HepG2 (cell line): Measurements from ENCODE around the gene WNT2. TPM values are rescaled to one million over a fixed set of nuclear protein-coding genes. Genes with fewer than 3 reads are reported as not detected.
A peak's percentile ranks its signal among the peaks of the same experiment; 100 is the strongest.

Source experiments
- ATAC-seq: fragments of 200-7000 bp; cut with Tn5 transposase; 3 replicates; pipeline ENCODE4 v1.9.1; 2020; ENCODE audit warnings: mild to moderate bottlenecking, moderate library complexity
- BruUV-seq: library from RNA; stranded (reverse); fragments of 400-500 nt; replicated peaks from 2 replicates; lab custom pipeline; 2021; lab: Mats Ljungman, UMichigan
- CTCF ChIA-PET: fragments of 300-600 bp; formaldehyde crosslinking; extraction: SDS; loops from one replicate; lab custom pipeline; 2021; ENCODE audit warnings: low total read pairs, inconsistent platforms, low intra/inter-chr PET ratio; lab: Yijun Ruan, JAX
- POLR2A ChIA-PET: fragments of 350-600 bp; sonication (Branson Sonifier 250); formaldehyde crosslinking; loops from one replicate; lab custom pipeline; 2020; ENCODE audit warnings: antibody characterized with exemption, inconsistent platforms; lab: Yijun Ruan, JAX
- DNase-seq: peaks from one replicate; pipeline ENCODE4 v3.0.0-alpha.2; 2015; ENCODE audit warnings: low spot score
- FAIRE-seq: peaks from 3 replicates; lab custom pipeline; 2011; peaks lifted over from hg19 to GRCh38; lab: Jason Lieb, UNC
- H2AFZ ChIP-seq: one replicate; pipeline ENCODE4 v1.6.1; 2011; ENCODE audit warnings: low read length, inconsistent platforms
- H3K27ac ChIP-seq: fragments of 300-600 bp; 3 replicates; pipeline ENCODE4 v1.8.0; 2011; ENCODE audit warnings: mixed run types, mild to moderate bottlenecking, mixed read lengths, low read length, inconsistent platforms; ENCODE audit not compliant: insufficient read depth; ENCODE audit errors: extremely low read length
- H3K27me3 ChIP-seq, 2 experiments: fragments of 200-600 bp in 1 of 2; 2 replicates in 1 of 2; 3 replicates in 1 of 2; pipeline versions ENCODE4 v1.6.0 to v1.8.0; 2011; ENCODE audit warnings: low read length in 2 of 2, mild to moderate bottlenecking in 2 of 2, moderate library complexity in 2 of 2, inconsistent platforms in 1 of 2; ENCODE audit not compliant: insufficient read depth in 2 of 2, control insufficient read depth in 1 of 2
- H3K36me3 ChIP-seq, 2 experiments: fragments of 200-600 bp in 1 of 2; replicated peaks in 1 of 2; 2 replicates in 1 of 2; 3 replicates in 1 of 2; pipeline versions ENCODE4 v1.5.1 to v1.8.0; 2011; ENCODE audit warnings: low read length in 2 of 2, inconsistent platforms in 1 of 2; ENCODE audit not compliant: insufficient read depth in 2 of 2, control insufficient read depth in 1 of 2
- H3K4me1 ChIP-seq: 2 replicates; pipeline ENCODE4 v1.5.1; 2012; ENCODE audit warnings: low read length, inconsistent platforms; ENCODE audit not compliant: insufficient read depth
- H3K4me2 ChIP-seq: 2 replicates; pipeline ENCODE4 v1.6.0; 2011; ENCODE audit warnings: low read depth, low read length, inconsistent platforms
- H3K4me3 ChIP-seq, 3 experiments: fragments of 200-600 bp in 1 of 3; sonication (generic), shearing (Covaris generic) in 1 of 3; replicated peaks in 1 of 3; 2 replicates each; pipeline ENCODE4 v1.5.1; 2011 to 2016; ENCODE audit warnings: low read length in 3 of 3, inconsistent platforms in 2 of 3, low read depth in 2 of 3, mild to moderate bottlenecking in 2 of 3, control low read depth in 1 of 3, mixed read lengths in 1 of 3; ENCODE audit not compliant: insufficient read depth in 1 of 3
- H3K79me2 ChIP-seq: one replicate; pipeline ENCODE4 v1.6.1; 2011; ENCODE audit warnings: low read length, inconsistent platforms; ENCODE audit not compliant: insufficient read depth
- H3K9ac ChIP-seq: 2 replicates; pipeline ENCODE4 v1.6.0; 2011; ENCODE audit warnings: mild to moderate bottlenecking, low read depth, low read length, inconsistent platforms; ENCODE audit not compliant: insufficient read depth
- H3K9me3 ChIP-seq: 2 replicates; pipeline ENCODE4 v1.5.1; 2012; ENCODE audit warnings: mild to moderate bottlenecking, low read length
- H4K20me1 ChIP-seq: 2 replicates; pipeline ENCODE4 v1.6.0; 2011; ENCODE audit warnings: inconsistent platforms, mild to moderate bottlenecking, low read length, moderate library complexity; ENCODE audit not compliant: insufficient read depth
- HNRNPK ChIP-seq: fragments of 200-400 bp; formaldehyde crosslinking; IDR thresholded peaks from 2 replicates; pipeline ENCODE4 v1.6.1; 2018; ENCODE audit warnings: low read length, low read depth, moderate library complexity, mild to moderate bottlenecking; ENCODE audit not compliant: poor library complexity, severe bottlenecking
- PCBP2 ChIP-seq: fragments of 200-400 bp; formaldehyde crosslinking; optimal IDR thresholded peaks from 2 replicates; pipeline ENCODE3; 2018; ENCODE audit warnings: low read length, low read depth; ENCODE audit not compliant: poor library complexity, severe bottlenecking
- SALL1 ChIP-seq: sonication (generic); formaldehyde crosslinking; IDR thresholded peaks from 2 replicates; pipeline ENCODE4 v1.8.0; 2022; ENCODE audit warnings: mild to moderate bottlenecking, missing genetic modification reagents
- ZMAT3 ChIP-seq: sonication (generic); formaldehyde crosslinking; conservative IDR thresholded peaks from 2 replicates; pipeline ENCODE4 v1.7.0; 2021; ENCODE audit warnings: missing genetic modification reagents
- ZNF629 ChIP-seq: sonication (generic); formaldehyde crosslinking; conservative IDR thresholded peaks from 2 replicates; pipeline ENCODE4 v1.5.0; 2020; ENCODE audit warnings: missing genetic modification reagents
- WGBS: methylation state at CpG from one replicate; pipeline ENCODE4 v1.1.6; 2017; ENCODE audit warnings: low lambda C conversion rate; 5-methylcytosine and 5-hydroxymethylcytosine counted together
- in situ Hi-C: cut with HindIII; loops from 2 replicates; pipeline ENCODE4 v1.10.0; 2017; ENCODE audit warnings: low pct_unique_long_range_greater_than_20kb; ENCODE audit not compliant: extremely low pct_ligation_motif_present
- intact Hi-C: fragments of 100-400 bp; cut with micrococcal nuclease; formaldehyde crosslinking; loops from one replicate; pipeline ENCODE4 v1.10.0; 2022; ENCODE audit not compliant: unreplicated experiment
- polyA plus RNA-seq, 8 experiments: library from polyadenylated mRNA; depleted of rRNA in 3 of 8; stranded (reverse) in 7 of 8; unstranded in 1 of 8; fragments of >200 nt; fragmentation: Illumina TruSeq in 4 of 8; extraction: Trizol in 4 of 8; gene quantifications; 2 replicates each; pipeline versions ENCODE4 v1.2.1 to v1.2.3, GENCODE V29; 2011 to 2016; ENCODE audit warnings: low read depth in 4 of 8, missing spikeins in 1 of 8, mixed read lengths in 1 of 8; ENCODE audit not compliant: insufficient read depth in 1 of 8
- total RNA-seq, 5 experiments: library from RNA; depleted of rRNA; stranded (reverse); fragments of >200 nt; fragmentation: Illumina TruSeq; extraction: Trizol; gene quantifications; 2 replicates each; pipeline ENCODE4 v1.2.3, GENCODE V29; 2016; ENCODE audit warnings: low read depth in 1 of 5
- TF ChIP-seq, protein P1 (sequence below): sonication (generic); formaldehyde crosslinking; IDR thresholded peaks from 2 replicates; pipeline ENCODE4 v1.9.0; 2021; ENCODE audit warnings: missing genetic modification reagents, borderline replicate concordance
- TF ChIP-seq, protein P2 (sequence below): fragments of 450-650 bp; IDR thresholded peaks from 2 replicates; pipeline ENCODE4 v1.6.1; 2017

Gene WNT2
- total and polyA plus RNA-seq, 2 of the 13 experiments (the other 11 are each of a cell fraction or from before 2014, with no cell fraction given) = not detected

DNA sequence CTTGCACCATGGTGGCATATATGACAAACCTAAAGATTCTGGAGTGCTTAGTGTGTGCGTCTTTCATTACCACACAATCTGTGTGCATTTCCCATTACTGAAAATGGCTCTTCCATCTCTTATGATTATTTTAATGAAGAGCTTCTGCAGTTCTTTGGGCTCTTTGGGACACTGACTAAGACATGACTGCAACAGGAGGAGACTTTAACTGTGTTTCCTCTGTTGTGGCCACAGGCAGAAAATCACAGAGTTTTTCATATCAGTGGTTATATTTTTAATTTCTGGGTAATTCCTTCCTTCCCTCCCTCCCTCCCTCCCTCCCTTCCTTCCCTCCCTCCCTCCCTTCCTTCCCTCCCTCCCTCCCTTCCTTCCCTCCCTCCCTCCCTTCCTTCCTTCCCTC is 58.1 kb downstream of the WNT2 start (continued):
- TF ChIP-seq SALL1 = no peak
- peak; percentile 69 for TF ChIP-seq PCBP2
- no peak for TF ChIP-seq ZNF629 (CRISPR knock-in tag)
- peak; percentile 85 for TF ChIP-seq HNRNPK

DNA sequence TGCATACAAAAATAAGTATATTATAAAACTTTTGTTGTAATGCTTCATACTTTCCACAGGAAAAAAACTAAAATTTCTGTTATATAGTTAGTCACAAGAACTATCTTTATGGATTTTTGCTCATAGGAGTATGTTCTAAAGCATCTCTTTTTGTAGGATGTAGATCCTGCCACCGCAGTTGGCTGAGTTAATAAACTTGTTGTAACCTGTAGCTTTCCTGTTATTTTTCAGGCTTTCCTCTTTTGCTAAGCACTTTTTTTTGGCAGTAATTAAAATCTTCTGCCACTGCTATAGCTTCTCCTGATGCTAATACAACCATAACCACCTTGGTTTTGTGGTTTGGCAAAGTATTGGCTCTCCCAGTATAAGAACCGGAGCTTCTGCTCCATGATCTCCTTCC is 60.3 kb downstream of the WNT2 start:
- WGBS = 64% methylated on average over 2 of the region's 2 CpGs
- intact Hi-C loops = no loop called here
- Histone ChIP-seq H3K27me3 (no peaks in the 10 kb centered on the region), H3K4me3 (no peak overlapping the region), H3K4me2 (no peak overlapping the region), H3K79me2 (no peaks in the 10 kb centered on the region), H3K9ac (no peak overlapping the region)
- BruUV-seq = no TSS peak
- ChIA-PET CTCF (no interaction called here), POLR2A (no interaction called here)
- no peak for FAIRE-seq
- no peak for TF ChIP-seq ZMAT3 (CRISPR knock-in tag)
- TF ChIP-seq, protein P1, sequence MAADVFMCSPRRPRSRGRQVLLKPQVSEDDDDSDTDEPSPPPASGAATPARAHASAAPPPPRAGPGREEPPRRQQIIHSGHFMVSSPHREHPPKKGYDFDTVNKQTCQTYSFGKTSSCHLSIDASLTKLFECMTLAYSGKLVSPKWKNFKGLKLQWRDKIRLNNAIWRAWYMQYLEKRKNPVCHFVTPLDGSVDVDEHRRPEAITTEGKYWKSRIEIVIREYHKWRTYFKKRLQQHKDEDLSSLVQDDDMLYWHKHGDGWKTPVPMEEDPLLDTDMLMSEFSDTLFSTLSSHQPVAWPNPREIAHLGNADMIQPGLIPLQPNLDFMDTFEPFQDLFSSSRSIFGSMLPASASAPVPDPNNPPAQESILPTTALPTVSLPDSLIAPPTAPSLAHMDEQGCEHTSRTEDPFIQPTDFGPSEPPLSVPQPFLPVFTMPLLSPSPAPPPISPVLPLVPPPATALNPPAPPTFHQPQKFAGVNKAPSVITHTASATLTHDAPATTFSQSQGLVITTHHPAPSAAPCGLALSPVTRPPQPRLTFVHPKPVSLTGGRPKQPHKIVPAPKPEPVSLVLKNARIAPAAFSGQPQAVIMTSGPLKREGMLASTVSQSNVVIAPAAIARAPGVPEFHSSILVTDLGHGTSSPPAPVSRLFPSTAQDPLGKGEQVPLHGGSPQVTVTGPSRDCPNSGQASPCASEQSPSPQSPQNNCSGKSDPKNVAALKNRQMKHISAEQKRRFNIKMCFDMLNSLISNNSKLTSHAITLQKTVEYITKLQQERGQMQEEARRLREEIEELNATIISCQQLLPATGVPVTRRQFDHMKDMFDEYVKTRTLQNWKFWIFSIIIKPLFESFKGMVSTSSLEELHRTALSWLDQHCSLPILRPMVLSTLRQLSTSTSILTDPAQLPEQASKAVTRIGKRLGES (CRISPR knock-in tag) = no peak
- TF ChIP-seq, protein P2, sequence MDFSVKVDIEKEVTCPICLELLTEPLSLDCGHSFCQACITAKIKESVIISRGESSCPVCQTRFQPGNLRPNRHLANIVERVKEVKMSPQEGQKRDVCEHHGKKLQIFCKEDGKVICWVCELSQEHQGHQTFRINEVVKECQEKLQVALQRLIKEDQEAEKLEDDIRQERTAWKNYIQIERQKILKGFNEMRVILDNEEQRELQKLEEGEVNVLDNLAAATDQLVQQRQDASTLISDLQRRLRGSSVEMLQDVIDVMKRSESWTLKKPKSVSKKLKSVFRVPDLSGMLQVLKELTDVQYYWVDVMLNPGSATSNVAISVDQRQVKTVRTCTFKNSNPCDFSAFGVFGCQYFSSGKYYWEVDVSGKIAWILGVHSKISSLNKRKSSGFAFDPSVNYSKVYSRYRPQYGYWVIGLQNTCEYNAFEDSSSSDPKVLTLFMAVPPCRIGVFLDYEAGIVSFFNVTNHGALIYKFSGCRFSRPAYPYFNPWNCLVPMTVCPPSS = no peak
- TF ChIP-seq, all 625 proteins: peak for 0
- H3K9me3 ChIP-seq = no peaks in the 10 kb centered on the region
- DNase-seq = no peak
- H4K20me1 ChIP-seq = no peaks in the 10 kb centered on the region
- in situ Hi-C loops = no loop called here
- H3K4me1 ChIP-seq = no peaks in the 10 kb centered on the region
- H2AFZ ChIP-seq = no peak overlapping the region
- no peak for ATAC-seq
- H3K36me3 ChIP-seq = no peaks in the 10 kb centered on the region
- no peak overlapping the region for H3K27ac ChIP-seq
